ENCODE results near the gene CACNA1E.

DNA sequence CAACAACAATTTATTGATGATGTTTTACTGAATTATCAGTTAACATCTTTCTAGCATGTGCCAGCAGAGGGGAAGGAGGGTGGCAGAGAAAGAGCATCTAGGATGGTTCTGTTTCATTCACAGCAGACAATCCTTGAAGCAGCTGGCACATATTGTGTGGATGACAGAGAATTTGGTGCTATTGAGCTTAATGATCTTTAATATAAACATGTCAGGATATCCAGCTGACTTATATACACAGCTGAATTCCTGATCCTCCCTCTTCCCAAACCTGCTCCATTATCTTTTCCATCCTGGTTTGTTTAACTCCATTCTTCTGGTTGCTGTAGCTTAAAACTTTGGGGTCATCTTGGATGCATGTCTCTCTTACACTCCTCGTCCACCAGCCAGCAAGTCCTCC is 218.6 kb downstream of the CACNA1E start:
- TF ChIP-seq, protein P1, sequence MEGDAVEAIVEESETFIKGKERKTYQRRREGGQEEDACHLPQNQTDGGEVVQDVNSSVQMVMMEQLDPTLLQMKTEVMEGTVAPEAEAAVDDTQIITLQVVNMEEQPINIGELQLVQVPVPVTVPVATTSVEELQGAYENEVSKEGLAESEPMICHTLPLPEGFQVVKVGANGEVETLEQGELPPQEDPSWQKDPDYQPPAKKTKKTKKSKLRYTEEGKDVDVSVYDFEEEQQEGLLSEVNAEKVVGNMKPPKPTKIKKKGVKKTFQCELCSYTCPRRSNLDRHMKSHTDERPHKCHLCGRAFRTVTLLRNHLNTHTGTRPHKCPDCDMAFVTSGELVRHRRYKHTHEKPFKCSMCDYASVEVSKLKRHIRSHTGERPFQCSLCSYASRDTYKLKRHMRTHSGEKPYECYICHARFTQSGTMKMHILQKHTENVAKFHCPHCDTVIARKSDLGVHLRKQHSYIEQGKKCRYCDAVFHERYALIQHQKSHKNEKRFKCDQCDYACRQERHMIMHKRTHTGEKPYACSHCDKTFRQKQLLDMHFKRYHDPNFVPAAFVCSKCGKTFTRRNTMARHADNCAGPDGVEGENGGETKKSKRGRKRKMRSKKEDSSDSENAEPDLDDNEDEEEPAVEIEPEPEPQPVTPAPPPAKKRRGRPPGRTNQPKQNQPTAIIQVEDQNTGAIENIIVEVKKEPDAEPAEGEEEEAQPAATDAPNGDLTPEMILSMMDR (IDR thresholded peaks at IDR 0.05) = no peak
- no peak for TF ChIP-seq EZH2 (IDR thresholded peaks at IDR 0.05; ENCODE audit: borderline replicate concordance, insufficient read depth, low read depth, low read length, poor library complexity, severe bottlenecking)
